ENCODE measurements around the gene MED25.

DNA sequence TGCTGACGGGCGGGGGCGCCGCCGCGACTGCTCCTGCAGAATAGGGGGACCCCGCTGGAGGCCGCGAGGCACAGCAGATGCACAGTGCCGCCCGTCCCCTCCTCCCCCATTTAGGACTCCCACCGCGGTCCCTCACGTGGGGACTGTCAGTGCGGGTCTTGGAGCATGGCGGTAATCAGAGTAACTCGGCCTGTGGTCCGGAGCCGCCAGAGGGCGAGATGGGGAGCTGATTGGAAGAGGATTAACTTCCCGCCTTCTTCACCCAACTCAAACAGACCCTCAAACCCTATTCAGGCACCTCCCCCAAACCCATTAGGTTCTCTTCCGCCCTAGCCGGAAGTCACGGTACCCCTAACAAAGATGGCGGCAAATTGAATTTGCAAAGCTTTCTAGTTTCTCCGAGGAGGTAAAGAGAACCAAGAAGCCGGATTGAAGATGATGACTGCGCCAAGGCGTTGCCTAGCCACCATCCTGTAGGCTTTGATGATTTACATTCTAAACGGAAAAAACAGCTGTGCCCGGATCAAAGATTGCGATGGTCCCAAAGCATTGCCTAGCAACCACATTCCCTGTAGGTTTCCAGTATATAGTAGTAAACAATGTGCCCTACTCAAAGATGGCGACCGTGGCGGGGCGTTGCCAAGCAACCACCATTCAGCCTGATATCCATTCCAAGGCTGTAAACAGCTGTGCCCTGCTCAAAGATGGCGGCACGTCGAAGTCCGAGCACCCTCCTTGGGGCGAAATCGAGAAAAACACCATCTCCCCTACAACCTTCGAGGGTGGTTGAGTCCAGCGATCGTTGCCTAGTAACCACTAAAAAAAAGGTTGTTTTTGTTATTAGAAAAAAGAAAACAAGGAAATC, 4.9 kb upstream of the MED25 start, which contains the start of gene FUZ:
- TF ChIP-seq ZNF70 (CRISPR knock-in tag; IDR thresholded peaks at IDR 0.05) (no peak), ZFP3 (CRISPR knock-in tag; IDR thresholded peaks at IDR 0.05) (no peak), PATZ1 (CRISPR knock-in tag; IDR thresholded peaks at IDR 0.05; ENCODE audit: borderline replicate concordance) (no peak), TOX (CRISPR knock-in tag; IDR thresholded peaks at IDR 0.05; ENCODE audit: borderline replicate concordance) (no peak), ESRRG (CRISPR knock-in tag; IDR thresholded peaks at IDR 0.05) (no peak), ZFP30 (CRISPR knock-in tag; IDR thresholded peaks at IDR 0.05) (no peak), GLIS3 (CRISPR knock-in tag; IDR thresholded peaks at IDR 0.05) (no peak), ARNTL (CRISPR knock-in tag; IDR thresholded peaks at IDR 0.05; ENCODE audit: borderline replicate concordance, low read depth) (no peak), ZNF8 (CRISPR knock-in tag; IDR thresholded peaks at IDR 0.05) (no peak), PPARA (CRISPR knock-in tag; IDR thresholded peaks at IDR 0.05; ENCODE audit: borderline replicate concordance) (no peak)
- TF ChIP-seq, protein P1, sequence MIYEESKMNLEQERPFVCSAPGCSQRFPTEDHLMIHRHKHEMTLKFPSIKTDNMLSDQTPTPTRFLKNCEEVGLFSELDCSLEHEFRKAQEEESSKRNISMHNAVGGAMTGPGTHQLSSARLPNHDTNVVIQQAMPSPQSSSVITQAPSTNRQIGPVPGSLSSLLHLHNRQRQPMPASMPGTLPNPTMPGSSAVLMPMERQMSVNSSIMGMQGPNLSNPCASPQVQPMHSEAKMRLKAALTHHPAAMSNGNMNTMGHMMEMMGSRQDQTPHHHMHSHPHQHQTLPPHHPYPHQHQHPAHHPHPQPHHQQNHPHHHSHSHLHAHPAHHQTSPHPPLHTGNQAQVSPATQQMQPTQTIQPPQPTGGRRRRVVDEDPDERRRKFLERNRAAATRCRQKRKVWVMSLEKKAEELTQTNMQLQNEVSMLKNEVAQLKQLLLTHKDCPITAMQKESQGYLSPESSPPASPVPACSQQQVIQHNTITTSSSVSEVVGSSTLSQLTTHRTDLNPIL (CRISPR knock-in tag; IDR thresholded peaks at IDR 0.05; ENCODE audit: low read depth), result no peak
